ENCODE data around the gene CDKAL1.

CDKAL1 gene

GRCh38 chr6:21214738-21215448, 680.6 kb downstream of the CDKAL1 start:
- no peaks in the 10 kb centered on the region for H3K27me3 ChIP-seq (ENCODE audit: insufficient read depth, poor library complexity, severe bottlenecking)

GRCh38 chr6:21219241-21219640, 685.0 kb downstream of the CDKAL1 start:
- Histone ChIP-seq H3K27ac (replicated peaks) (no peak overlapping the region), H3K4me3 (replicated peaks; ENCODE audit: insufficient read depth, low read length) (no peak overlapping the region), H3K27me3 (ENCODE audit: insufficient read depth, poor library complexity, severe bottlenecking) (no peaks in the 10 kb centered on the region)
- DNase-seq (ENCODE audit: low read depth in 1 of 2, low spot score in 1 of 2): no peak
- TF ChIP-seq CTCF (IDR thresholded peaks at IDR 0.05; ENCODE audit: insufficient read depth, low read length) (no peak), REST (IDR thresholded peaks at IDR 0.05; ENCODE audit: insufficient replicate concordance, low read depth) (no peak), GABPA (IDR thresholded peaks at IDR 0.05; ENCODE audit: low read depth) (no peak), SPI1 (IDR thresholded peaks at IDR 0.05; ENCODE audit: borderline replicate concordance, low read depth) (no peak)

More at GRCh38 chr6:21214738-21215448, 680.6 kb downstream of the CDKAL1 start:
- Histone ChIP-seq H3K4me3 (replicated peaks; ENCODE audit: insufficient read depth, low read length) (no peak overlapping the region), H3K27ac (replicated peaks) (no peak overlapping the region)
- TF ChIP-seq GABPA (IDR thresholded peaks at IDR 0.05; ENCODE audit: low read depth) (no peak), POLR2AphosphoS5 (IDR thresholded peaks at IDR 0.05; ENCODE audit: low read depth) (no peak), CTCF (IDR thresholded peaks at IDR 0.05; ENCODE audit: insufficient read depth, low read length) (no peak), SPI1 (IDR thresholded peaks at IDR 0.05; ENCODE audit: borderline replicate concordance, low read depth) (no peak), REST (IDR thresholded peaks at IDR 0.05; ENCODE audit: insufficient replicate concordance, low read depth) (no peak)
- DNase-seq (ENCODE audit: low read depth in 1 of 2, low spot score in 1 of 2): no peak

- no peak for DNase-seq (ENCODE audit: low read depth in 1 of 2, low spot score in 1 of 2)
- Histone ChIP-seq H3K4me3 (replicated peaks; ENCODE audit: insufficient read depth, low read length) (no peak overlapping the region), H3K27ac (replicated peaks) (no peak overlapping the region), H3K27me3 (ENCODE audit: insufficient read depth, poor library complexity, severe bottlenecking) (no peaks in the 10 kb centered on the region)
- TF ChIP-seq REST (IDR thresholded peaks at IDR 0.05; ENCODE audit: insufficient replicate concordance, low read depth) (no peak), POLR2AphosphoS5 (IDR thresholded peaks at IDR 0.05; ENCODE audit: low read depth) (no peak), GABPA (IDR thresholded peaks at IDR 0.05; ENCODE audit: low read depth) (no peak)
Observed at GRCh38 chr6:21219856-21220255, 685.6 kb downstream of the CDKAL1 start.
